Measurements from ENCODE around the gene MYO3B. TPM values are rescaled to one million over a fixed set of nuclear protein-coding genes. Genes with fewer than 3 reads are reported as not detected.

The MYO3B gene
- total RNA-seq, 5 donors from 2014 or later (not counting 1 experiment from before 2014, with no cell fraction given): 0.26 to 0.28 TPM; not detected in 3

GRCh38 chr2:170454471-170455372 lies 276.8 kb downstream of the MYO3B start:
- ATAC-seq (replicated peaks in 1 of 4) (no peak), DNase-seq (no peak)
- Mint-ChIP-seq H3K27me3 (peaks cover 0 to 6% of the 10 kb centered on the region in 2 donors), H3K9me3 (no peaks in the 10 kb centered on the region), H3K27ac (no peak overlapping the region), H3K4me1 (no peaks in the 10 kb centered on the region), H3K36me3 (no peaks in the 10 kb centered on the region), H3K4me3 (no peak overlapping the region)
- 84% methylated on average over 4 of the region's 7 CpGs for WGBS (ENCODE audit: insufficient coverage)
- Histone ChIP-seq H3K27ac (ENCODE audit: low read length) (no peak overlapping the region), H3K4me3 (ENCODE audit: control insufficient read depth in 1 of 2, extremely low read depth in 1 of 2, low read length in 1 of 2) (no peak overlapping the region), H3K4me1 (ENCODE audit: control insufficient read depth in 1 of 2, extremely low read depth in 1 of 2, insufficient read depth in 2 of 2, low read length in 2 of 2) (no peaks in the 10 kb centered on the region), H3K36me3 (ENCODE audit: control insufficient read depth in 2 of 2, extremely low read depth in 1 of 2, insufficient read depth in 1 of 2, low read length in 1 of 2) (no peaks in the 10 kb centered on the region), H3K9me3 (no peaks in the 10 kb centered on the region), H3K27me3 (replicated peaks in 1 of 2; ENCODE audit: control insufficient read depth in 2 of 2, extremely low read depth in 1 of 2, insufficient read depth in 2 of 2, low read length in 1 of 2) (peaks cover 0 to 1% of the 10 kb centered on the region in 2 experiments)
- POLR2A ChIA-PET: no interaction called here
- CTCF ChIA-PET: no interaction called here

GRCh38 chr2:170455617-170456426 lies 277.9 kb downstream of the MYO3B start:
- ATAC-seq (replicated peaks in 1 of 4): no peak
- no peak for DNase-seq
- H3K36me3 Mint-ChIP-seq: no peaks in the 10 kb centered on the region
- POLR2A ChIA-PET: no interaction called here
- no peak overlapping the region for H3K4me3 ChIP-seq (ENCODE audit: control insufficient read depth in 1 of 2, extremely low read depth in 1 of 2, low read length in 1 of 2)
- no peaks in the 10 kb centered on the region for H3K4me1 Mint-ChIP-seq
- peaks cover 0 to 3% of the 10 kb centered on the region in 2 experiments for H3K27me3 ChIP-seq (replicated peaks in 1 of 2; ENCODE audit: control insufficient read depth in 2 of 2, extremely low read depth in 1 of 2, insufficient read depth in 2 of 2, low read length in 1 of 2)
- no peak overlapping the region for H3K27ac Mint-ChIP-seq
- H3K9me3 Mint-ChIP-seq: no peaks in the 10 kb centered on the region
- H3K27ac ChIP-seq (ENCODE audit: low read length): no peak overlapping the region
- WGBS (ENCODE audit: insufficient coverage): 67% methylated on average over 3 of the region's 5 CpGs
- CTCF ChIA-PET: no interaction called here
- peaks cover 2 to 6% of the 10 kb centered on the region in 2 donors for H3K27me3 Mint-ChIP-seq
- no peaks in the 10 kb centered on the region for H3K36me3 ChIP-seq (ENCODE audit: control insufficient read depth in 2 of 2, extremely low read depth in 1 of 2, insufficient read depth in 1 of 2, low read length in 1 of 2)
- no peaks in the 10 kb centered on the region for H3K4me1 ChIP-seq (ENCODE audit: control insufficient read depth in 1 of 2, extremely low read depth in 1 of 2, insufficient read depth in 2 of 2, low read length in 2 of 2)
- H3K9me3 ChIP-seq: no peaks in the 10 kb centered on the region
- H3K4me3 Mint-ChIP-seq: no peak overlapping the region

GRCh38 chr2:170456914-170457313 lies 279.0 kb downstream of the MYO3B start:
- H3K4me3 Mint-ChIP-seq: no peak overlapping the region
- no peak for ATAC-seq (replicated peaks in 1 of 4)
- WGBS (ENCODE audit: insufficient coverage): no CpG with 5 or more reads among the region's 3 CpGs

GRCh38 chr2:170457742-170458141 lies 279.8 kb downstream of the MYO3B start:
- H3K27ac ChIP-seq (ENCODE audit: low read length): no peak overlapping the region
- 82% methylated on average over 2 of the region's 9 CpGs for WGBS (ENCODE audit: insufficient coverage)
- ChIA-PET CTCF (no interaction called here), POLR2A (no interaction called here)
- H3K27me3 ChIP-seq (replicated peaks in 1 of 2; ENCODE audit: control insufficient read depth in 2 of 2, extremely low read depth in 1 of 2, insufficient read depth in 2 of 2, low read length in 1 of 2): peaks cover 0 to 3% of the 10 kb centered on the region in 2 experiments
- peaks cover 3 to 6% of the 10 kb centered on the region in 2 donors for H3K27me3 Mint-ChIP-seq
- H3K9me3 Mint-ChIP-seq: no peaks in the 10 kb centered on the region
- no peak overlapping the region for H3K4me3 Mint-ChIP-seq
- no peaks in the 10 kb centered on the region for H3K36me3 Mint-ChIP-seq
- no peaks in the 10 kb centered on the region for H3K9me3 ChIP-seq
- H3K4me3 ChIP-seq (ENCODE audit: control insufficient read depth in 1 of 2, extremely low read depth in 1 of 2, low read length in 1 of 2): no peak overlapping the region
- DNase-seq: no peak
- H3K4me1 Mint-ChIP-seq: no peaks in the 10 kb centered on the region
- H3K36me3 ChIP-seq (ENCODE audit: control insufficient read depth in 2 of 2, extremely low read depth in 1 of 2, insufficient read depth in 1 of 2, low read length in 1 of 2): no peaks in the 10 kb centered on the region
- no peak for ATAC-seq (replicated peaks in 1 of 4)
- no peak overlapping the region for H3K27ac Mint-ChIP-seq
- H3K4me1 ChIP-seq (ENCODE audit: control insufficient read depth in 1 of 2, extremely low read depth in 1 of 2, insufficient read depth in 2 of 2, low read length in 2 of 2): no peaks in the 10 kb centered on the region

More at GRCh38 chr2:170456914-170457313, 279.0 kb downstream of the MYO3B start:
- Histone ChIP-seq H3K9me3 (no peaks in the 10 kb centered on the region), H3K27me3 (replicated peaks in 1 of 2; ENCODE audit: control insufficient read depth in 2 of 2, extremely low read depth in 1 of 2, insufficient read depth in 2 of 2, low read length in 1 of 2) (peaks cover 0 to 3% of the 10 kb centered on the region in 2 experiments), H3K4me3 (ENCODE audit: control insufficient read depth in 1 of 2, extremely low read depth in 1 of 2, low read length in 1 of 2) (no peak overlapping the region), H3K36me3 (ENCODE audit: control insufficient read depth in 2 of 2, extremely low read depth in 1 of 2, insufficient read depth in 1 of 2, low read length in 1 of 2) (no peaks in the 10 kb centered on the region), H3K4me1 (ENCODE audit: control insufficient read depth in 1 of 2, extremely low read depth in 1 of 2, insufficient read depth in 2 of 2, low read length in 2 of 2) (no peaks in the 10 kb centered on the region), H3K27ac (ENCODE audit: low read length) (no peak overlapping the region)
- POLR2A ChIA-PET: no interaction called here
- H3K9me3 Mint-ChIP-seq: no peaks in the 10 kb centered on the region
- no peaks in the 10 kb centered on the region for H3K4me1 Mint-ChIP-seq
- no peak for DNase-seq
- peaks cover 3 to 6% of the 10 kb centered on the region in 2 donors for H3K27me3 Mint-ChIP-seq
- no peak overlapping the region for H3K27ac Mint-ChIP-seq
- H3K36me3 Mint-ChIP-seq: no peaks in the 10 kb centered on the region
- CTCF ChIA-PET: no interaction called here

DNA sequence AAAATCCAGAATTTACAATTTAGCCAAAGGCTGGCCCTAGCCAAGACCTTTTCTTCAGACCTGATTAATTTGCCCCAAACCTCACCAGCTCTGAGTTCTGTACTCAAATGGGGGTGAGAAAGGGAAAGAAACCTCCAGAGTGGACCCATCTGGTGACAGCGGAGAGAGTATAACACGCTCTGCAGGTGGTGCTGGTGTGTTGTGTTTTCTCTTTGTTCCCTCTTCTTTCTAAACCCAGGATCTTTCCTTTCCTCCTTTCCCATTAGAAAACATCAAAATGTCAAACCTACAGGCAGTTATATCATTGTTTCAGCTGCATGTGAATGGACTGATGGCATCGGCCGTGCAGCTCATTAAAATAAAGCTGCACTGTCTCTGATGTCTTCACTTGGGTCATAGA lies 283.9 kb downstream of the MYO3B start:
- WGBS (ENCODE audit: insufficient coverage): no CpG with 5 or more reads among the region's 4 CpGs
- POLR2A ChIA-PET: no interaction called here

GRCh38 chr2:170462433-170463205 lies 284.7 kb downstream of the MYO3B start:
- Mint-ChIP-seq H3K27ac (no peak overlapping the region), H3K4me3 (no peak overlapping the region), H3K4me1 (no peaks in the 10 kb centered on the region), H3K36me3 (no peaks in the 10 kb centered on the region), H3K27me3 (peaks cover 2 to 3% of the 10 kb centered on the region in 2 donors), H3K9me3 (no peaks in the 10 kb centered on the region)
- Histone ChIP-seq H3K27me3 (replicated peaks in 1 of 2; ENCODE audit: control insufficient read depth in 2 of 2, extremely low read depth in 1 of 2, insufficient read depth in 2 of 2, low read length in 1 of 2) (peaks cover 0 to 6% of the 10 kb centered on the region in 2 experiments), H3K27ac (ENCODE audit: low read length) (no peak overlapping the region), H3K4me1 (ENCODE audit: control insufficient read depth in 1 of 2, extremely low read depth in 1 of 2, insufficient read depth in 2 of 2, low read length in 2 of 2) (no peaks in the 10 kb centered on the region), H3K4me3 (ENCODE audit: control insufficient read depth in 1 of 2, extremely low read depth in 1 of 2, low read length in 1 of 2) (no peak overlapping the region), H3K36me3 (ENCODE audit: control insufficient read depth in 2 of 2, extremely low read depth in 1 of 2, insufficient read depth in 1 of 2, low read length in 1 of 2) (no peaks in the 10 kb centered on the region), H3K9me3 (no peaks in the 10 kb centered on the region)
- ATAC-seq (replicated peaks in 1 of 4) (no peak), DNase-seq (no peak)
- ChIA-PET CTCF (no interaction called here), POLR2A (no interaction called here)
- 57% methylated on average over 5 of the region's 8 CpGs for WGBS (ENCODE audit: insufficient coverage)

More for the DNA sequence above, 283.9 kb downstream of the MYO3B start:
- Histone ChIP-seq H3K36me3 (ENCODE audit: control insufficient read depth in 2 of 2, extremely low read depth in 1 of 2, insufficient read depth in 1 of 2, low read length in 1 of 2) (no peaks in the 10 kb centered on the region), H3K9me3 (no peaks in the 10 kb centered on the region), H3K27ac (ENCODE audit: low read length) (no peak overlapping the region), H3K4me1 (ENCODE audit: control insufficient read depth in 1 of 2, extremely low read depth in 1 of 2, insufficient read depth in 2 of 2, low read length in 2 of 2) (no peaks in the 10 kb centered on the region), H3K27me3 (replicated peaks in 1 of 2; ENCODE audit: control insufficient read depth in 2 of 2, extremely low read depth in 1 of 2, insufficient read depth in 2 of 2, low read length in 1 of 2) (peaks cover 0 to 6% of the 10 kb centered on the region in 2 experiments), H3K4me3 (ENCODE audit: control insufficient read depth in 1 of 2, extremely low read depth in 1 of 2, low read length in 1 of 2) (no peak overlapping the region)
- Mint-ChIP-seq H3K36me3 (no peaks in the 10 kb centered on the region), H3K4me1 (no peaks in the 10 kb centered on the region), H3K4me3 (no peak overlapping the region), H3K27me3 (peaks cover 2 to 3% of the 10 kb centered on the region in 2 donors), H3K9me3 (no peaks in the 10 kb centered on the region), H3K27ac (no peak overlapping the region)
- DNase-seq (no peak), ATAC-seq (replicated peaks in 1 of 4) (no peak)
- CTCF ChIA-PET: interaction anchor here in 1 of 2 donors (1.1 kb wide), 1 partner anchor 53 kb away, joined by 3 read pairs; no protein-coding TSS in a partner anchor
